ENCODE measurements around the gene AKT3. TPM values are rescaled to one million over a fixed set of nuclear protein-coding genes. Genes with fewer than 3 reads are reported as not detected.
A peak's percentile ranks its signal among the peaks of the same experiment; 100 is the strongest.

The AKT3 gene
- total and polyA plus RNA-seq, 2 donors (not counting 1 experiment from before 2014, with no cell fraction given), result 37.8 to 42.0 TPM

- Histone ChIP-seq H3K4me1 (ENCODE audit: control insufficient read depth, extremely low read depth, insufficient read depth, low read length) (peaks cover 6% of the 10 kb centered on the region), H2AFZ (ENCODE audit: low read length) (no peak overlapping the region), H3K36me3 (ENCODE audit: control insufficient read depth, insufficient read depth, low read length) (no peaks in the 10 kb centered on the region), H3K27me3 (ENCODE audit: control insufficient read depth, insufficient read depth, low read length) (no peaks in the 10 kb centered on the region), H3K27ac (ENCODE audit: insufficient read depth, low read length) (no peak overlapping the region), H3K9ac (ENCODE audit: insufficient read depth, low read length) (no peak overlapping the region), H3K4me2 (ENCODE audit: extremely low read depth, insufficient read depth, low read length) (no peak overlapping the region), H3K79me2 (ENCODE audit: control insufficient read depth, insufficient read depth, low read length) (no peaks in the 10 kb centered on the region), H3K4me3 (replicated peaks in 1 of 4; ENCODE audit: control extremely low read depth in 1 of 4, insufficient read depth in 1 of 4, low read depth in 3 of 4, low read length in 4 of 4) (no peak overlapping the region), H3K9me3 (ENCODE audit: control insufficient read depth, insufficient read depth, low read depth, low read length) (no peaks in the 10 kb centered on the region), H4K20me1 (ENCODE audit: control insufficient read depth, extremely low read depth, insufficient read depth, low read length) (no peaks in the 10 kb centered on the region)
- DNase-seq (ENCODE audit: low read depth in 2 of 2), result no peak
- no peak for TF ChIP-seq CTCF (conservative IDR thresholded peaks at IDR 0.05 in 1 of 2, IDR thresholded peaks at IDR 0.05 in 1 of 2; ENCODE audit: low read depth in 1 of 2, low read length in 2 of 2)
Observed at GRCh38 chr1:243738020-243738419, 112.0 kb downstream of the AKT3 start.

GRCh38 chr1:243735457-243735856 lies 114.6 kb downstream of the AKT3 start:
- Histone ChIP-seq H3K27ac (ENCODE audit: insufficient read depth, low read length) (no peak overlapping the region), H3K4me1 (ENCODE audit: control insufficient read depth, extremely low read depth, insufficient read depth, low read length) (peaks cover 6% of the 10 kb centered on the region), H3K4me3 (replicated peaks in 1 of 4; ENCODE audit: control extremely low read depth in 1 of 4, insufficient read depth in 1 of 4, low read depth in 3 of 4, low read length in 4 of 4) (no peak overlapping the region), H3K27me3 (ENCODE audit: control insufficient read depth, insufficient read depth, low read length) (no peaks in the 10 kb centered on the region), H3K79me2 (ENCODE audit: control insufficient read depth, insufficient read depth, low read length) (no peaks in the 10 kb centered on the region), H3K9ac (ENCODE audit: insufficient read depth, low read length) (no peak overlapping the region), H2AFZ (ENCODE audit: low read length) (no peak overlapping the region), H3K9me3 (ENCODE audit: control insufficient read depth, insufficient read depth, low read depth, low read length) (no peaks in the 10 kb centered on the region), H4K20me1 (ENCODE audit: control insufficient read depth, extremely low read depth, insufficient read depth, low read length) (no peaks in the 10 kb centered on the region), H3K36me3 (ENCODE audit: control insufficient read depth, insufficient read depth, low read length) (no peaks in the 10 kb centered on the region), H3K4me2 (ENCODE audit: extremely low read depth, insufficient read depth, low read length) (no peak overlapping the region)
- TF ChIP-seq CTCF (conservative IDR thresholded peaks at IDR 0.05 in 1 of 2, IDR thresholded peaks at IDR 0.05 in 1 of 2; ENCODE audit: low read depth in 1 of 2, low read length in 2 of 2), result no peak
- TF ChIP-seq EZH2 (IDR thresholded peaks at IDR 0.05; ENCODE audit: low read length, missing control alignments), result no peak
- DNase-seq (ENCODE audit: low read depth in 2 of 2), result no peak

GRCh38 chr1:243734308-243734695 lies 115.7 kb downstream of the AKT3 start:
- peaks cover 3% of the 10 kb centered on the region for H3K36me3 ChIP-seq (ENCODE audit: control insufficient read depth, insufficient read depth, low read length)
- H3K27ac ChIP-seq (ENCODE audit: insufficient read depth, low read length), result no peak overlapping the region
- no peak overlapping the region for H2AFZ ChIP-seq (ENCODE audit: low read length)
- no peaks in the 10 kb centered on the region for H3K9me3 ChIP-seq (ENCODE audit: control insufficient read depth, insufficient read depth, low read depth, low read length)
- H3K79me2 ChIP-seq (ENCODE audit: control insufficient read depth, insufficient read depth, low read length), result peaks cover 5% of the 10 kb centered on the region
- H3K4me1 ChIP-seq (ENCODE audit: control insufficient read depth, extremely low read depth, insufficient read depth, low read length), result peaks cover 4% of the 10 kb centered on the region
- no peak overlapping the region for H3K4me2 ChIP-seq (ENCODE audit: extremely low read depth, insufficient read depth, low read length)
- TF ChIP-seq EZH2 (IDR thresholded peaks at IDR 0.05; ENCODE audit: low read length, missing control alignments), result no peak
- no peak for TF ChIP-seq CTCF (conservative IDR thresholded peaks at IDR 0.05 in 1 of 2, IDR thresholded peaks at IDR 0.05 in 1 of 2; ENCODE audit: low read depth in 1 of 2, low read length in 2 of 2)
- peak in 1 of 2 donors; percentile 42 for DNase-seq (ENCODE audit: low read depth in 2 of 2)
- H3K27me3 ChIP-seq (ENCODE audit: control insufficient read depth, insufficient read depth, low read length), result no peaks in the 10 kb centered on the region
- no peaks in the 10 kb centered on the region for H4K20me1 ChIP-seq (ENCODE audit: control insufficient read depth, extremely low read depth, insufficient read depth, low read length)
- H3K4me3 ChIP-seq (replicated peaks in 1 of 4; ENCODE audit: control extremely low read depth in 1 of 4, insufficient read depth in 1 of 4, low read depth in 3 of 4, low read length in 4 of 4), result no peak overlapping the region
- no peak overlapping the region for H3K9ac ChIP-seq (ENCODE audit: insufficient read depth, low read length)

All from fibroblast of lung (primary cell).